GM19035 (cell line): ENCODE data around the gene ACTMAP.

Experiments used
- ATAC-seq: cut with Tn5 transposase; IDR thresholded peaks from one replicate; pipeline ENCODE4 v1.9.1; 2021; ENCODE audit not compliant: unreplicated experiment

ACTMAP gene

GRCh38 chr19:40721936-40722661 lies 28.2 kb downstream of the ACTMAP start:
- ATAC-seq: no peak

GRCh38 chr19:40721140-40721486 lies 29.2 kb downstream of the ACTMAP start:
- ATAC-seq: no peak

GRCh38 chr19:40719414-40719894 lies 30.8 kb downstream of the ACTMAP start:
- ATAC-seq: no peak

- no peak for ATAC-seq
Observed at GRCh38 chr19:40718774-40719391, 31.4 kb downstream of the ACTMAP start.

- ATAC-seq: no peak
Observed at GRCh38 chr19:40717880-40718773, 32.1 kb downstream of the ACTMAP start.

GRCh38 chr19:40717325-40717879 lies 32.9 kb downstream of the ACTMAP start:
- ATAC-seq: no peak

GRCh38 chr19:40716482-40717324 lies 33.6 kb downstream of the ACTMAP start, which contains the start of the genes COQ8B and ITPKC:
Gene COQ8B (minus strand): TSS chr19:40716886. CDS start chr19:40714632, 2,254 bp downstream.
Gene ITPKC (plus strand): TSS chr19:40717112. CDS start chr19:40717136, 24 bp downstream.
- peak; percentile 67 for ATAC-seq

- no peak for ATAC-seq
Observed at GRCh38 chr19:40716031-40716481, 34.2 kb downstream of the ACTMAP start.

- peak; percentile 51 for ATAC-seq
Observed at GRCh38 chr19:40714441-40715299, 35.6 kb downstream of the ACTMAP start.

GRCh38 chr19:40713939-40714338 lies 36.3 kb downstream of the ACTMAP start:
- no peak for ATAC-seq

- ATAC-seq: no peak
Observed at GRCh38 chr19:40709817-40710216, 40.5 kb downstream of the ACTMAP start.

- ATAC-seq: no peak
Observed at GRCh38 chr19:40707615-40708014, 42.7 kb downstream of the ACTMAP start.

GRCh38 chr19:40705950-40706619 lies 44.2 kb downstream of the ACTMAP start:
- no peak for ATAC-seq

GRCh38 chr19:40705362-40705651 lies 45.0 kb downstream of the ACTMAP start:
- no peak for ATAC-seq

- ATAC-seq: no peak
Observed at GRCh38 chr19:40704491-40705361, 45.6 kb downstream of the ACTMAP start.

GRCh38 chr19:40703029-40703755 lies 47.1 kb downstream of the ACTMAP start:
- no peak for ATAC-seq

- ATAC-seq: no peak
Observed at GRCh38 chr19:40702337-40703012, 47.8 kb downstream of the ACTMAP start.
